Brain microvascular endothelial cell (primary cell): Measurements from ENCODE around the gene HNMT.

Experiments
- DNase-seq: peaks from one replicate; pipeline ENCODE4 v3.0.0-alpha.2; 2020
- H3K27ac ChIP-seq: fragments of 250-450 bp; sonication (Bioruptor Pico); 2 replicates; pipeline ENCODE4 v1.5.1; 2020; ENCODE audit warnings: mild to moderate bottlenecking, moderate library complexity
- H3K27me3 ChIP-seq: fragments of 250-450 bp; sonication (Bioruptor Pico); replicated peaks from 2 replicates; pipeline ENCODE4 v1.5.1; 2020; ENCODE audit warnings: mild to moderate bottlenecking
- H3K36me3 ChIP-seq: fragments of 250-450 bp; sonication (Bioruptor Pico); replicated peaks from 2 replicates; pipeline ENCODE4 v1.5.1; 2020; ENCODE audit warnings: mild to moderate bottlenecking
- H3K4me3 ChIP-seq: 2 replicates; pipeline ENCODE4 v1.5.1; 2011; ENCODE audit warnings: low read depth, mild to moderate bottlenecking, control low read depth, low read length, moderate library complexity
- CTCF ChIP-seq: IDR thresholded peaks from 2 replicates; pipeline ENCODE4 v1.5.1; 2011; ENCODE audit warnings: low read depth, mild to moderate bottlenecking, moderate library complexity, low read length, control low read depth, inconsistent platforms; ENCODE audit errors: missing control alignments
- in situ Hi-C: cut with HindIII; loops from 2 replicates; pipeline ENCODE4 v1.10.0; 2017; ENCODE audit warnings: low sequenced_read_pairs, low pct_ligation_motif_present

HNMT gene

GRCh38 chr2:138030459-138030858 lies 66.2 kb downstream of the HNMT start:
- Histone ChIP-seq H3K36me3 (no peaks in the 10 kb centered on the region), H3K27ac (peak overlapping the region; percentile 66), H3K27me3 (no peaks in the 10 kb centered on the region), H3K4me3 (no peak overlapping the region)
- TF ChIP-seq CTCF, result no peak
- DNase-seq, result peak; percentile 84
- in situ Hi-C loops, result no loop called here

GRCh38 chr2:138032334-138032733 lies 68.1 kb downstream of the HNMT start:
- no peak for TF ChIP-seq CTCF
- H3K4me3 ChIP-seq, result no peak overlapping the region
- H3K36me3 ChIP-seq, result no peaks in the 10 kb centered on the region
- in situ Hi-C loops, result no loop called here
- no peak for DNase-seq
- H3K27ac ChIP-seq, result no peak overlapping the region
- H3K27me3 ChIP-seq, result no peaks in the 10 kb centered on the region

GRCh38 chr2:138034536-138034935 lies 70.3 kb downstream of the HNMT start:
- Histone ChIP-seq H3K27me3 (no peaks in the 10 kb centered on the region), H3K36me3 (no peaks in the 10 kb centered on the region), H3K4me3 (no peak overlapping the region), H3K27ac (no peak overlapping the region)
- in situ Hi-C loops, result no loop called here
- no peak for TF ChIP-seq CTCF
- DNase-seq, result no peak

GRCh38 chr2:138035608-138036217 lies 71.4 kb downstream of the HNMT start:
- Histone ChIP-seq H3K36me3 (no peaks in the 10 kb centered on the region), H3K27ac (no peak overlapping the region), H3K27me3 (no peaks in the 10 kb centered on the region), H3K4me3 (no peak overlapping the region)
- in situ Hi-C loops, result no loop called here
- no peak for TF ChIP-seq CTCF
- DNase-seq, result no peak

- in situ Hi-C loops, result no loop called here
- Histone ChIP-seq H3K27me3 (no peaks in the 10 kb centered on the region), H3K4me3 (no peak overlapping the region), H3K36me3 (no peaks in the 10 kb centered on the region), H3K27ac (no peak overlapping the region)
- no peak for DNase-seq
- TF ChIP-seq CTCF, result no peak
Measured at GRCh38 chr2:138036522-138036921, 72.2 kb downstream of the HNMT start.

GRCh38 chr2:138037090-138037489 lies 72.8 kb downstream of the HNMT start:
- in situ Hi-C loops, result no loop called here
- DNase-seq, result no peak

More at GRCh38 chr2:138037090-138037489, 72.8 kb downstream of the HNMT start:
- H3K27me3 ChIP-seq, result no peaks in the 10 kb centered on the region
- H3K27ac ChIP-seq, result no peak overlapping the region
- no peaks in the 10 kb centered on the region for H3K36me3 ChIP-seq
- H3K4me3 ChIP-seq, result no peak overlapping the region
- no peak for TF ChIP-seq CTCF
